Thyroid gland (tissue), 4 donors: ENCODE results near the gene SORCS2. TPM values are rescaled to one million over a fixed set of nuclear protein-coding genes. Genes with fewer than 3 reads are reported as not detected.

Source experiments
- DNase-seq, 2 donors: peaks; one replicate each; pipeline ENCODE4 v3.0.0-alpha.2; 2019
- H3K27ac ChIP-seq, 3 donors: fragments of 200-600 bp; sonication (generic); 1 replicate in 2 of 3; 2 replicates in 1 of 3; pipeline ENCODE4 v1.5.1; 2016 to 2019; ENCODE audit warnings: mild to moderate bottlenecking in 1 of 3, moderate library complexity in 1 of 3
- H3K27me3 ChIP-seq: fragments of 200-600 bp; sonication (generic); one replicate; pipeline ENCODE4 v1.5.1; 2019
- H3K36me3 ChIP-seq, 2 donors: fragments of 200-600 bp; sonication (generic); one replicate each; pipeline ENCODE4 v1.5.1; 2016 to 2019
- H3K4me1 ChIP-seq, 2 donors: fragments of 200-600 bp; sonication (generic); one replicate each; pipeline ENCODE4 v1.5.1; 2017 to 2019
- H3K4me3 ChIP-seq, 3 donors: fragments of 200-600 bp; sonication (generic); replicated peaks in 1 of 3; 1 replicate in 2 of 3; 2 replicates in 1 of 3; pipeline ENCODE4 v1.5.1; 2016; ENCODE audit warnings: mild to moderate bottlenecking in 1 of 3
- H3K9me3 ChIP-seq: fragments of 200-600 bp; sonication (generic); one replicate; pipeline ENCODE4 v1.5.1; 2017
- CTCF ChIP-seq, 6 experiments: fragments of 200-600 bp in 3 of 6; fragments of 450-650 bp in 3 of 6; sonication (generic) in 3 of 6; IDR thresholded peaks; one replicate each; pipeline ENCODE4 v1.5.1; 2016 to 2019; ENCODE audit warnings: antibody characterized with exemption in 6 of 6, mild to moderate bottlenecking in 2 of 6, inconsistent platforms in 1 of 6, moderate library complexity in 1 of 6
- POLR2A ChIP-seq, 2 donors: fragments of 450-650 bp; IDR thresholded peaks; one replicate each; pipeline ENCODE4 v1.6.1; 2017; ENCODE audit warnings: antibody characterized with exemption in 2 of 2, mild to moderate bottlenecking in 2 of 2, moderate library complexity in 1 of 2
- WGBS, 2 donors: methylation state at CpG; one replicate each; pipeline ENCODE4 v1.1.5; 2017; 5-methylcytosine and 5-hydroxymethylcytosine counted together
- intact Hi-C: fragments of 100-400 bp; cut with DNase I; formaldehyde crosslinking; loops from one replicate; pipeline ENCODE4 v1.15.1; 2023
- total RNA-seq, 4 donors: library from RNA; depleted of rRNA; stranded (reverse); fragments of >200 nt; gene quantifications; one replicate each; pipeline ENCODE4 v1.2.3, GENCODE V29; 2016

SORCS2 gene
- total RNA-seq, 4 donors from 2014 or later, result 1.7 to 13.6 (median 3.6) TPM

GRCh38 chr4:7731437-7731836, 539.1 kb downstream of the SORCS2 start:
- no peaks in the 10 kb centered on the region for H3K4me1 ChIP-seq
- H3K27ac ChIP-seq, result no peak overlapping the region
- TF ChIP-seq CTCF (IDR thresholded peaks at IDR 0.05) (no peak), POLR2A (IDR thresholded peaks at IDR 0.05) (no peak)
- H3K36me3 ChIP-seq, result no peaks in the 10 kb centered on the region
- DNase-seq, result no peak
- 90 to 91% methylated on average over 4 of the region's 4 CpGs for WGBS, 2 donors
- no peak overlapping the region for H3K4me3 ChIP-seq
- H3K27me3 ChIP-seq, result no peaks in the 10 kb centered on the region
- intact Hi-C loops, result no loop called here
- no peaks in the 10 kb centered on the region for H3K9me3 ChIP-seq

GRCh38 chr4:7732263-7732662, 539.9 kb downstream of the SORCS2 start:
- Histone ChIP-seq H3K36me3 (no peaks in the 10 kb centered on the region), H3K27me3 (no peaks in the 10 kb centered on the region), H3K27ac (no peak overlapping the region), H3K4me1 (no peaks in the 10 kb centered on the region), H3K9me3 (no peaks in the 10 kb centered on the region), H3K4me3 (no peak overlapping the region)
- DNase-seq, result no peak
- intact Hi-C loops, result no loop called here
- WGBS, 2 donors, result 90 to 94% methylated on average over 9 of the region's 9 CpGs
- TF ChIP-seq POLR2A (IDR thresholded peaks at IDR 0.05), result no peak
- no peak for TF ChIP-seq CTCF (IDR thresholded peaks at IDR 0.05)

- Histone ChIP-seq H3K27ac (no peak overlapping the region), H3K4me3 (no peak overlapping the region), H3K36me3 (no peaks in the 10 kb centered on the region), H3K4me1 (no peaks in the 10 kb centered on the region), H3K27me3 (no peaks in the 10 kb centered on the region), H3K9me3 (no peaks in the 10 kb centered on the region)
- 79 to 83% methylated on average over 3 to 4 of the region's 17 CpGs for WGBS, 2 donors
- intact Hi-C loops, result no loop called here
- TF ChIP-seq POLR2A (IDR thresholded peaks at IDR 0.05) (no peak), CTCF (IDR thresholded peaks at IDR 0.05) (no peak)
- no peak for DNase-seq
Observed at GRCh38 chr4:7733201-7733600, 540.9 kb downstream of the SORCS2 start.

GRCh38 chr4:7733801-7734650, 541.7 kb downstream of the SORCS2 start:
- no peak overlapping the region for H3K4me3 ChIP-seq
- WGBS, 2 donors, result 78 to 80% methylated on average over 24 to 25 of the region's 26 CpGs
- no peaks in the 10 kb centered on the region for H3K27me3 ChIP-seq
- H3K9me3 ChIP-seq, result no peaks in the 10 kb centered on the region
- DNase-seq, result no peak
- no peak for TF ChIP-seq POLR2A (IDR thresholded peaks at IDR 0.05)
- no peak for TF ChIP-seq CTCF (IDR thresholded peaks at IDR 0.05)
- no peaks in the 10 kb centered on the region for H3K4me1 ChIP-seq
- H3K36me3 ChIP-seq, result no peaks in the 10 kb centered on the region
- intact Hi-C loops, result no loop called here
- no peak overlapping the region for H3K27ac ChIP-seq

- H3K36me3 ChIP-seq, result no peaks in the 10 kb centered on the region
- H3K4me3 ChIP-seq, result no peak overlapping the region
- H3K9me3 ChIP-seq, result no peaks in the 10 kb centered on the region
- no peak overlapping the region for H3K27ac ChIP-seq
- H3K27me3 ChIP-seq, result no peaks in the 10 kb centered on the region
- WGBS, 2 donors, result 48 to 72% methylated on average over 14 to 18 of the region's 20 CpGs
- no peaks in the 10 kb centered on the region for H3K4me1 ChIP-seq
- DNase-seq, result no peak
- intact Hi-C loops, result no loop called here
- TF ChIP-seq POLR2A (IDR thresholded peaks at IDR 0.05), result no peak
- no peak for TF ChIP-seq CTCF (IDR thresholded peaks at IDR 0.05)
Observed at GRCh38 chr4:7734651-7735260, 542.4 kb downstream of the SORCS2 start.
